HG03039 (cell line): ENCODE measurements around the gene AKR1D1.
"Not testable (repeated sequence)": the region's sequence is repeated elsewhere in the genome, so short reads cannot be mapped to it uniquely, and the experiment has no call there.

Experiments
- ATAC-seq: cut with Tn5 transposase; IDR thresholded peaks from one replicate; pipeline ENCODE4 v1.9.1; 2021; ENCODE audit warnings: mild to moderate bottlenecking, moderate library complexity; ENCODE audit not compliant: unreplicated experiment

The AKR1D1 gene, protein sequence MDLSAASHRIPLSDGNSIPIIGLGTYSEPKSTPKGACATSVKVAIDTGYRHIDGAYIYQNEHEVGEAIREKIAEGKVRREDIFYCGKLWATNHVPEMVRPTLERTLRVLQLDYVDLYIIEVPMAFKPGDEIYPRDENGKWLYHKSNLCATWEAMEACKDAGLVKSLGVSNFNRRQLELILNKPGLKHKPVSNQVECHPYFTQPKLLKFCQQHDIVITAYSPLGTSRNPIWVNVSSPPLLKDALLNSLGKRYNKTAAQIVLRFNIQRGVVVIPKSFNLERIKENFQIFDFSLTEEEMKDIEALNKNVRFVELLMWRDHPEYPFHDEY

DNA sequence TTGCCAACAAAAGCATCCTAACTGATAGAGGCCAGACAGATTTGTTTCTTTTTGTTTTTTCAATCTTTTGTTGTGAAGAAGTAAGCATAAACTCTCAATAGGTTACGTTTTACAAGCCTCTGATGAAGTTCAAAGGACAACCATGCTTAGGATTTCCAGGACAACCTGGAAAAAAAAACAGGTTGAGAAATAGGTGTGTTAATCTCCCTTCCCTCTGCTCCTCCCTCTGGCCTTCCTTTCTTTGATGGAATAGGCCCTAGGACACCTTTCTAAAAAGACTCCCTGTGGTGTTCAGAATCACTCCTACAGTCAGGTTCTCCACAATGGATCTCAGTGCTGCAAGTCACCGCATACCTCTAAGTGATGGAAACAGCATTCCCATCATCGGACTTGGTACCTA, at the start of gene AKR1D1:
Gene AKR1D1 (plus strand): TSS at position 264 of the 400 bp plus-strand sequence. CDS start 60 bp downstream, at position 324.
- no peak for ATAC-seq

DNA sequence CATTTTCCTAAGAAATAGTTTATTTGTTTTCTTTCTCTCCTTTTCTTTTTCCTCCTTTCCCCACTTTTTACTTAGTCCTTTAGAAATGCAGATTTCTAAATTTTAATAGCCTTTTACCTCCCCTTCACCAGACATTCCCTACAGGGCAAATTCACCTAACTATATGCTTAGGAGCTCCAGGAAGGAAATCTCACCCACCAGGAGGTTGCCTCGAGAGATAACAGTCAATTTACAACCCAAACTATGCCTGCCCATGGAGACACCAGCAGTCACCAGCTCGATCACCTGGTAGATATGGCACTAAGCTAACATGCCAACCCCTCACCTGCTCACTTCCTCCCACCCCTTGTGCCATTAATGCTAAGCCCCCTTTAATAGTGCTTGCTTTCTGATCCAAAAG, 49.2 kb upstream of the AKR1D1 start:
- ATAC-seq: no peak

DNA sequence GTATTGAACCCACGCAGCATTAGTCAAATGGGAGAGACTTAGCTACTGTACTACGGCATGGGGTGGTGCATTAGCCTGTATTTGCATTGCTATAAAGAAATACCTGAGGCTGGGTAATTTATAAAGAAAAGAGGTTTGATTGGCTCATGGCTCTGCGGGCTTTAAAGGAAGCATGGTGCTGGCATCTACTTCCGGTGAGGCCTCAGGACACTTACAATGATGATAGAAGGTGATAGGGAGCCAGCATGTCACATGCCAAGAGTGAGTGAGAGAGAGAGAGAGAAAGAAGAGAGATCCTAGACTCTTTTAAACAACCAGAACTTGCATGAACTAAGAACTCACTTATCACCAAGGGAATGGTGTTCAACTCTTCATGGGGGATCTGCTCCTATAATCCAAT, 47.1 kb upstream of the AKR1D1 start:
- ATAC-seq: no peak

DNA sequence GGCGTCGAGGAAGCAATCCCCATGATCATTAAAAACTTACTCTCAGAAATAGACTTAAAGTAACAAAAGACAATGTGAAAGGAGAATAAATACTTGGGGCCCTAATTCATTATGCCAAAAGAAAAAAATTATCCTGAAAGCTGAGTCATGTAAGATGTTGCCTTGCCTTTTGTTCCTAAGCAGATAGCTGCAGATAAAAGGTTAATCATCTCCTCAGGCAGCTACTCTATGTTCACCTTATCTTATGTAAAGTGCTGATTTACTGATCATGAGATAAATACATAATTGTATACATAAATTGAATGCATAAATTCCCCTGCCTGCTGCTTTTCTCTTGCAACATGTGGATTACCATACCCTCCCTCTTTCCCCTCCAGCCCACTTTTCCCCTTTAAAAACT, 46.3 kb upstream of the AKR1D1 start:
- ATAC-seq: no peak

DNA sequence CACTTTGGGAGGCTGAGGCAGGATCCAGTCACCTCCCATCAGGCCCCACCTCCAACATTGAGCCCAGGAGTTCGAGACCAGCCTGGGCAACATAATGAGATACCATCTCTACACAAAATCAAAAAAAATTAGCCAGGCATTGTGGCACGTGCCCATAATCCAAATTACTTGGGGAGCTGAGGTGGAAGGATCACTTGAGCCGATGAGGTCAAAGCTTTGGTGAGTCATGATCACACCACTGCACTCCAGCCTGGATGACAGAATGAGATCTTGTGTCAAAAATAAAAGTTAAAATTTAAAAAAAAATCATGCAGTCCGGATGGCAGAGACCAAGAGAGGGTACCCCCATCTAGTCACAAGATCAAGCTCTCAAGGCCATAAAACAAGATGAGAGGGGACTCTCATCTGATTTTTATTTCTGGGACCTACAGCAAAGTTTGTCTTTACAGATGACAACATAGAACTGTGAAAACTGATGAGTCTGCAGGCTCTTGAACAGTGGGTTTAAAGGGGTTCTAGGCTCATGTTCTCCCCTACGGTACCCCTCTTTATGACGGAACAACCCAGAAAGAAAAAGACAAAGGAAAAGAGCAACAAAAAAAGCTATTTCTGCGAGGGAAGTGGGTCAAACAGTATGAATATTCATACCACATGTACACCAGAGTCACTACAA, 45.4 kb upstream of the AKR1D1 start:
- ATAC-seq: no peak

DNA sequence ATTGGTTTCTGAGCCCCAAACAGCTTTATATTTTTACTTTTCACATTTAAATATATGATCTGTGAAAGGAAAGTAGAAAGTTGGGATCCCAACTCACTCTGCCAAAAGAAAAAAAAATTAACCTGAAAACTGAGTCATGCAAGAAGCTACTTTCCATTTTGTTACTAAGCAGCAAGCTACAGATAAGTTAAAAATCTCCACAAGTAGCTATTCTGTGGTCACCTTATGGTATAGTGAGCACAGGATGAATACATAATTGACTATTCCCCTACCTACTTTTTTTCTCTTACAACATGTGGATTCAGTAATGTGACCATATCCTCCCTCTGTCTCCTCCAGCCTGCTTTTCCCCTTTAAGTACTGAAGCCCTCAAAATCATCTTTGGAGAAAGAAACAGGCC, 44.1 kb upstream of the AKR1D1 start:
- ATAC-seq: peak; percentile 60

DNA sequence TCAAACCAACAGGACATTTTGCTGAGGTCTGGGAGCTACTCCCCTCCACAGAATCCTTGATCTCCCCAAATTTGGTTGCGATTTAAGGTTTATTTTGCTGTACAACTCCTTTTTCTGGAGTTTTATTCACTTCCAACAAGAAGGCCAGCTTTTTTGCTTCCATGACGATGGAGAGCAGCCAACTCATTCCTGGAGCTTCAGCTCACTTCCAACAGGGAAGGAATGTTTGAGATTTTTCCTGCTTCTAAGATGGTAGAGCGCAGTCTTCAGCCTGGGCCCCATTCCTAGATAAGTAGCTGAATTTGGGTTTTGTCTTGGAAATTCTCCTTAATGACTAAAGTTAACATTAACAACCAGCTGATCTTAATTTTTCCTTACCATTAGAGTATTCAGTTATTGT, 43.5 kb upstream of the AKR1D1 start:
- ATAC-seq: no peak

DNA sequence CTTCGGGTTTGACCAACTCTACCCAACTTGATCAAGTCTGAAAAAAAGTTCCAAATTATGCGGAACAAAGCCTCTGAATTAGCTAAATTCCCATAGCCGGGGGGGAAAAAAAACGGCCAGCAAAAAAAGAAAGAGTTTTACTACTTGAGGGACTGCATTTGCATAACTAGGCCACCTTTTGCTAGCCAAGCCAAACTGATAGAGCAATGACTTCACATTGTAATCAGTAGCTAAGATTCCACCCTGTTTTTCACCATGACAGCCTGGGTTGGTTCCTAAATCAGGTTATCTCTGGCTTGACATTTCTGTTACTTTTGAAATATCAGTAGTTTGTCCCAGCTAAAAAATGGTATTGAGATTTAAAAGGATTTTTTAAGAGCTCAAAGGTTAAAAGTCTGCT, 43.0 kb upstream of the AKR1D1 start:
- ATAC-seq: no peak

DNA sequence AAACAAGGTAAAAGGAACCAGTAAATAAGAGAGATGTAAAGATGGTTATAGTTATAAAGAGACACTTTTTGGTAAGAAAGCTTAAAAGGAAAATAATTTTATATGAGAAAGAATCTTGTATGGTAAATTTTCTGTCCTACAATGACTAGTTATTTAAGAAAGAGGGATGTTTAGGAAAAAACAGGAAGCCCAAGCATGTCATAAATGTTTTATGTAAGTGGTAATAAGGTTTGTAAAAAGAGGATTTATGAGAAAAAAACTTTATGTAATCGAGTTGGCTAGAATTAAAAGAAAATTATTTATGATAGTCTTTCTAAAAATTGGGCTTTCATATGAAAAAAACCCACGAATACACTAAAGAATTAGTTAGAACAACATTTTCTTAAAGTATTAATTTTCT, 40.1 kb upstream of the AKR1D1 start:
- ATAC-seq: no peak

DNA sequence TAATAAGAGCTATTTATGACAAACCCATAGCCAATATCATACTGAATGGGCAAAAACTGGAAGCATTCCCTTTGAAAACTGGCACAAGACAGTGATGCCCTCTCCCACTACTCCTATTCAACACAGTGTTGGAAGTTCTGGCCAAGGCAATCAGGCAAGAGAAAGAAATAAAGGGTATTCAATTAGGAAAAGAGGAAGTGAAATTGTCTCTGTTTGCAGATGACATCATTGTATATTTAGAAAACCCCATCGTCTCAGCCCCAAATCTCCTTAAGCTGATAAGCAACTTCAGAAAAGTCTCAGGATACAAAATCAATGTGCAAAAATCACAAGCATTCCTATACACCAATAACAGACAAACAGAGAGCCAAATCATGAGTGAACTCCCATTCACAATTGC, 36.2 kb upstream of the AKR1D1 start:
- not testable (repeated sequence) for ATAC-seq

DNA sequence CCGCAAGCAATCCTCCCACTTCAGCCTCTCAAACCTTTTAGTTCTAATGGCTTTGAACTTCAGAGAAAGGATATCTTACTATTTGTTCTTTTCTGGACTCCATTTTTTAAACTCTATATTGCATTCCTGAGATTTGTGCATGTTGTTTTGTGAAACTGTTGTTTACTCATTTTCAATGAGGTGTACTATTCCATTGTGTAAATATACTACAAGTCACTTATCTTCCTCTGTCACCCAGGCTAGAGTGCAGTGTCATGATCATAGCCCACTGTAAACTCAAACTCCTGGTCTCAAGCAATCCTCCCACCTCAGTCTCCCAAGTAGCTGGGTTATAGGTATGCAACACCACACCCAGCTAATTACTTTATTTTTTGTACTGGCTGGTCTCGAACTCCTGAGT, 31.4 kb upstream of the AKR1D1 start:
- ATAC-seq: no peak

DNA sequence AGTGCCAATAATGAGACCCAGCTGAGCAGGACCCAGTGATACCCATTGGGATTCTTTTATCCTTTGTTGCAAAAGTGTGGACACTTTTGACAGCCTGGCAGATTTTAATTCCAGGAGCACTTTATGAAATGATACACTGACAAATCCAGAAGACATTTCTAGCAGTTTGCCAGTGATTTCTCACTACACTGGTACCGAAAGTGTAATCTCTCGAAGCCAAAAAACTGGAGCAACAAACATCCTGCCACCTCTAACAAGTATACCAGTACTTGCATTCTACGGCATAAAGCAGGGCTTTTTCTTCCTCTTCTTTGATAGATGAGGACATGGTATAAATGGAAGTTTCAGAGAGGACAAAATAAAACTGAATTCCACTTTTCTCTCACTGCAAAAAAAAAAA, 28.4 kb upstream of the AKR1D1 start:
- ATAC-seq: no peak

DNA sequence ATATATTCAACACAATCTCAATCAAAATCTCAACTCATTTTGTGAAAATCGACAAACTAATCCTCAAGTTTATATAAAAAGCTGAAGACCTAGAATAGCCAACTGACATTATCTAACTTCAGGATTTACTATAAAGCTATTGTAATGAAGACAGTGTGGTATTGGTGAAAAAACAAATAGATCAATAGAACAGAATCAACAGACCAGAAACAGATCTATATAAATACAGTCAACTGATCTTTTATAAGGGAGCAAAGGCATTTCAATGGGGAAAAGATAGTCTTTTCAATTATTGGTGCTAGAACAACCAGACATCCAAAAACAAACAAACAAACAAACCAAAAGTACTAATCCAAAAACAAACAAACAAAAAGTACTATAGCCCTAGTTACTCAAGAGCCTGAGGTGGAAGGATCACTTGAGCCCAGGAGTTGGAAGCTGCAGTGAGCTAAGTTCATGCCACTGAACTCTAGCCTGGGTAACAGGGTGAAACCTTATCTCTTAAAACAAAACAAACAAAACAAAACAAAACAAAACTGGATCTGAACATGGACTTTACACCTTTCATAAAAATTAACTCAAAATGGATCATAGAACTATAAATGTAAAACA, 26.6 kb upstream of the AKR1D1 start:
- no peak for ATAC-seq

DNA sequence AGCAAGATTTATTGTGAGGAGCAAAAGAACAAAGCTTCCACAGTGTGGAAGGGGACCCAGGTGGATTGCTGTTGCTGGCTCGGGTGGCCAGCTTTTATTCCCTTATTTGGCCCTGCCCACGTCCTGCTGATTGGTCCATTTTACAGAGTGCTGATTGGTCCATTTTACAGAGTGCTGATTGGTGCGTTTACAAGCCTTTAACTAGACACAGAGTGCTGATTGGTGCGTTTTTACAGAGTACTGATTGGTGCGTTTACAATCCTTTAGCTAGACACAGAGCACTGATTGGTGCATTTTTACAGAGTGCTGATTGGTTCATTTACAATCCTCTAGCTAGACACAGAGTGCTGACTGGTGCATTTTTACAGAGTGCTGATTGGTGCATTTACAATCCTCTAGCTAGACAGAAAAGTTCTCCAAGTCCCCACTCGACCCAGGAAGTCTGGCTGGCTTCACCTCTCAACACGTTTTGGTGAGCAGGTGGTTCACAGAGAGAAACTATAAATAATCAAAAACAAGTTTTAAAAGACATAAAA, 24.5 kb upstream of the AKR1D1 start:
- not testable (repeated sequence) for ATAC-seq

DNA sequence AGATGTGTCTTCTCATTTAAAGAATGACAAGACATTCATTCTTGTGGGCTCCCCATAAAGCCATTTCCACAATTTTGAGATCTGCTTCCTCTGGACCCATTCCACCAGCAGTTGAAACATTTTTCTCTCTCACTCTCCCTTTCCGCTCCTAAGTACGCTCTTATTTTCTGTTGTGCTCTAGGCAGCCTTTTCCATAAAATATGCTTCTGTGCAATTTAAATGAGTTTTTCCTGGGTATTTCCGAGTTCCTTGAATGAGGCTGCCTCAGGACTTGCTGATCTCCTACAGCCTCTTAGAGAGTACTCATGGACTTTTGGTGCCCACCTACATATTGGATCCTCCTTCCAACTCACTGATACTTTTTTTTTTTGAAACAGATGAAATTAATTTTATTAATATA, 23.6 kb upstream of the AKR1D1 start:
- ATAC-seq: no peak

DNA sequence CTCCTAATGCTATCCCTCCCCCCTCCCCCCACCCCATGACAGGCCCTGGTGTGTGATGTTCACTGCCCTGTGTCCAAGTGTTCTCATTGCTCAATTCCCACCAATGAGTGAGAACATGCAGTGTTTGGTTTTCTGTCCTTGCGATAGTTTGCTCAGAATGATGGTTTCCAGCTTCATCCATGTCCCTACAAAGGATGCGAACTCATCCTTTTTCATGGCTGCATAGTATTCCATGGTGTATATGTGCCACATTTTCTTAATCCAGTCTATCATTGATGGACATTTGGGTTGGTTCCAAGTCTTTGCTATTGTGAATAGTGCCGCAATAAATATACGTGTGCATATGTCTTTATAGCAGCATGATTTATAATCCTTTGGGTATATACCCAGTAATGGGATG, 20.6 kb upstream of the AKR1D1 start:
- ATAC-seq: not testable (repeated sequence)

DNA sequence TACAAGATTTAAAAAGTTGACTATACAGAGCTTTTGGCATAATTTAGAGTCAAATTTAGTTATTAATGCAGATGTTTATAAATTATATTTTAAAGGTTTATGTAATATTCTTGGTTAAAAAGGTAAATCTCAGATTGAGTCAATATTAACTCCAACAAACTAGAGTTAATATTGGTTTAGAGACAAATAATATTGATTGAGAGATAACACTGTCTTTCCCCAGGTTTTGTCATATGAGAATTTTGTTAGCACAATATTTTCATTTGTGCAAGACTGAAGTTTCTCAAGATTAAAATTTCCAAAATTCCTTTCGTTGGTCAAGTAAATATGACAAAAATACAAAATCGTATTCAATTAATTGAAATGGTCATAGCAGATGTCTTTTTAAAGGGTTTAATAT, 12.9 kb upstream of the AKR1D1 start:
- no peak for ATAC-seq

DNA sequence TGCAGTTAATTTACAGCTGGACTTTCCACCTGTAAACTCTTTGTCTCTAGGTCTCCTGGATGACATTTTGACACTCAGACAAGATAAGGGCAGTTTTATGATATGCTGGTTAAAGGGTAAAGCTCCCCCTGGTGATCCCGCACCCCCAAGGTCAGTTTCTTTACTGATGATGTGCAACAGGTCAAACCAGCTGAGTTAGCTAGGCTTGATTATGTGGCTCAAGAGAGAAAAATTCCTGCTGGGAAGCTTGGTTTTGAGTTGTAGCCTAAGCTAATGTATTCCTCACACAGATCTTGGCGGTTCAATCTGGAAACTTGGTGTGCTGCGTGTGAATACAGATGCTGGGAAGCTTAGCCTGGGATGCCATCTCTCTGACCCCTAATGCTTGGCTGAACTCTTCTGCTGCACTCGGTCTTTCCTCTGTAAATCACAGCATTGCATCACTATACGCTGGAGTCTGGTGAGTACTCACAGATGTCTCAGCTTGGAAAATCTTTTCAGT, 11.4 kb upstream of the AKR1D1 start:
- ATAC-seq: no peak

DNA sequence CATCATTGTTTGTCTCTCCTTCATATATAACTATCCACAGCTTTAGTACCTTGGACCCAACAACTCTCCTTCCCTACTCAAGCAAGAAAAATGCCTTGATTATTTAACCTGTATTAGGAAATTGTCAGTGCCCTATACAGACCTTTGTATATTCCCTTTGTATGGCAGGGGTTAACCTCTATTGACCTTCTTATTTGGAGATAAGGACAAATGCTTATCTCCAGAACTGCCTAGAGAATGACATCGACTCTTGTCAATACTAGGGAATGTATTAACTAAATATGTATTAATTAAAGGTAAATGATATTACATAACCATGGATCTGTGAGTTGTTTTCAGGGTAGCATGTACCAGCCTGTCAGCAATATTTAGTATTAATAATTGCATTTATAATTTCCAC, 10.4 kb upstream of the AKR1D1 start:
- ATAC-seq: no peak

DNA sequence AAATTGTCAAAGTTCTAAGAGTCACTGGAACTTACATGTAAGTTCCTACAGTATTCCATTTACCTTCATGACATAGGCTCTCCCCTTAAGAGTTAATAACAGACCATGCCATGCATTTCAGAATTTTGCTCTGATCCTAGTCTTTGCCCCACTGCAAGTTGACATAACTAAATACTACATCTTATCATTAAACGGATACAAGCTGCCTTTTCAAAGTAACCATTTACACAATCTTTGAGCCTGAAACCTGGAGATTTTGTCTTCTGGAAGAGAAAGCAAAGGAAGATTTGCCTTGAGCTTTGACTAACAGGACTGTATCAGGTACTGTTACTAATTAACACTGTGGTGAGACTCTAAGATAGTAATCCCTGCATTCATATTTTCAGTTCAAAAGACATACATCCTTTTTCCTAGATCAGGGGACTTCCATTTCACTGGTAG, 9.3 kb upstream of the AKR1D1 start:
- no peak for ATAC-seq

DNA sequence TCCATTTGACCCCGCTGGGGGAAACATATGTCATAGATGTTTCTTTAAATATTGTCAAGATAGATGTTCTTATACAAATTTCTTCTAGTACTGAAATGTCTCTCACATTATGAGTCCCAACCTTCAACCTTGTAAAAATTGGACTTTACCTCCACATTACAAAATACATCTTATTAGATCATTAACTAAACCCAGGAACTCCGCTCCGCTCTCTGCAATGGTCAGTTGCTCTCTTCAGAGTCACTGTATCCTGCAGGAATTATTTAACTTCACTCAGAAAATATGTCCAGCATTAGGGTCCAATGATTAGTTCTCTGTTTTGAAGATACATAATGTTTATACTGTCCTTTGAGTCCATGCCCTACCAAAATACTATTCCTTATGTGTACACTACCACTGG, 8.5 kb upstream of the AKR1D1 start:
- ATAC-seq: no peak

DNA sequence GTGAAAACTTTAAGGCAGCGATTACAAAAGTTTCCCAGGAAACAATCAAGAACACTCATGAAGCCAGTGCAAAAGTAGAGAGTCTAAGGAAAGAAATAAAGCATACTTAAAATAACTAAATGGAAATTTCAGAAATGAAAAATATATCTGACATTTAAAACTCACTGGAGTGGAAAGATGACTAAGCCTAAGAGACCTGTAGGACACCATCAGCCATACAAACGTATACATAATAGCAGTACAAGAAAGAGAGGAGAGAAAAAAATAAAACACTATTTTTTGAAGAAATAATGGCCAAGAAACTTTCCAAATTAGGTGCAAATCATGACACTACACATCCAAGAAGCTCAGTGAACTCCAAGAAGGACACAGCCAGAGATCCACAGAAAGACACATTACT, 5.4 kb upstream of the AKR1D1 start:
- ATAC-seq: no peak
